OCI-LY1 (cell line): ENCODE results near the gene TAX1BP1.

ENCODE experiments used
- CTCF ChIP-seq: fragments of 200-600 bp; sonication (generic), shearing (Covaris generic); IDR thresholded peaks from 2 replicates; pipeline ENCODE4 v1.5.1; 2017; ENCODE audit warnings: mild to moderate bottlenecking, antibody characterized with exemption, low read length, moderate library complexity, mixed read lengths
- EZH2 ChIP-seq: fragments of 200-600 bp; sonication (generic), shearing (Covaris generic); IDR thresholded peaks from 2 replicates; pipeline ENCODE4 v1.8.0; 2017; ENCODE audit warnings: borderline replicate concordance, mixed run types, mild to moderate bottlenecking, antibody characterized with exemption, low read length, moderate library complexity, mixed read lengths

GRCh38 chr7:27737178-27737577, 2.8 kb upstream of the TAX1BP1 start:
- TF ChIP-seq CTCF (no peak), EZH2 (no peak)
